RWPE1 (cell line): ENCODE measurements around the gene MAN1A2.

Experiments
- CTCF ChIA-PET: fragments of 350-600 bp; sonication (Branson Sonifier 250); formaldehyde crosslinking; extraction: SDS; loops from one replicate; lab custom pipeline; 2021; lab: Yijun Ruan, JAX
- POLR2A ChIA-PET: fragments of 400-600 bp; formaldehyde crosslinking; extraction: SDS; loops from one replicate; lab custom pipeline; 2020; ENCODE audit warnings: antibody characterized with exemption; ENCODE audit not compliant: low non-redundant PET; lab: Yijun Ruan, JAX
- DNase-seq: peaks from one replicate; pipeline ENCODE4 v3.0.0; 2012; ENCODE audit warnings: low spot score
- H3K27ac ChIP-seq: fragments of 450-650 bp; 2 replicates; pipeline ENCODE4 v1.5.1; 2017
- TF ChIP-seq, protein P1 (sequence below): fragments of 450-650 bp; conservative IDR thresholded peaks from 2 replicates; pipeline ENCODE4 v1.5.1; 2017; ENCODE audit warnings: low read depth, mild to moderate bottlenecking

The MAN1A2 gene

GRCh38 chr1:117561551-117561950, 194.3 kb downstream of the MAN1A2 start:
- ChIA-PET CTCF (interaction anchor here (0.6 kb wide), 1 partner anchor 486 kb away, joined by 3 read pairs; no protein-coding TSS in a partner anchor), POLR2A (no interaction called here)
- TF ChIP-seq, protein P1, sequence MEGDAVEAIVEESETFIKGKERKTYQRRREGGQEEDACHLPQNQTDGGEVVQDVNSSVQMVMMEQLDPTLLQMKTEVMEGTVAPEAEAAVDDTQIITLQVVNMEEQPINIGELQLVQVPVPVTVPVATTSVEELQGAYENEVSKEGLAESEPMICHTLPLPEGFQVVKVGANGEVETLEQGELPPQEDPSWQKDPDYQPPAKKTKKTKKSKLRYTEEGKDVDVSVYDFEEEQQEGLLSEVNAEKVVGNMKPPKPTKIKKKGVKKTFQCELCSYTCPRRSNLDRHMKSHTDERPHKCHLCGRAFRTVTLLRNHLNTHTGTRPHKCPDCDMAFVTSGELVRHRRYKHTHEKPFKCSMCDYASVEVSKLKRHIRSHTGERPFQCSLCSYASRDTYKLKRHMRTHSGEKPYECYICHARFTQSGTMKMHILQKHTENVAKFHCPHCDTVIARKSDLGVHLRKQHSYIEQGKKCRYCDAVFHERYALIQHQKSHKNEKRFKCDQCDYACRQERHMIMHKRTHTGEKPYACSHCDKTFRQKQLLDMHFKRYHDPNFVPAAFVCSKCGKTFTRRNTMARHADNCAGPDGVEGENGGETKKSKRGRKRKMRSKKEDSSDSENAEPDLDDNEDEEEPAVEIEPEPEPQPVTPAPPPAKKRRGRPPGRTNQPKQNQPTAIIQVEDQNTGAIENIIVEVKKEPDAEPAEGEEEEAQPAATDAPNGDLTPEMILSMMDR = no peak
- H3K27ac ChIP-seq = no peak overlapping the region
- no peak for DNase-seq

GRCh38 chr1:117562581-117563491, 195.6 kb downstream of the MAN1A2 start:
- TF ChIP-seq, protein P1 = no peak
- DNase-seq = no peak
- POLR2A ChIA-PET = no interaction called here
- H3K27ac ChIP-seq = no peak overlapping the region
- CTCF ChIA-PET = interaction anchor here (1.0 kb wide), 1 partner anchor 19 kb away, joined by 3 read pairs; no protein-coding TSS in a partner anchor

GRCh38 chr1:117563492-117563875, 196.2 kb downstream of the MAN1A2 start:
- TF ChIP-seq, protein P1 = no peak
- H3K27ac ChIP-seq = no peak overlapping the region
- ChIA-PET POLR2A (no interaction called here), CTCF (no interaction called here)
- no peak for DNase-seq

- DNase-seq = no peak
- H3K27ac ChIP-seq = no peak overlapping the region
- TF ChIP-seq, protein P1 = no peak
- ChIA-PET CTCF (no interaction called here), POLR2A (no interaction called here)
Observed at GRCh38 chr1:117564227-117565075, 197.2 kb downstream of the MAN1A2 start.

GRCh38 chr1:117565076-117565556, 197.9 kb downstream of the MAN1A2 start:
- H3K27ac ChIP-seq = no peak overlapping the region
- CTCF ChIA-PET = interaction anchor here (0.6 kb wide), 1 partner anchor 189 kb away, joined by 3 read pairs; no protein-coding TSS in a partner anchor
- no peak for DNase-seq
- POLR2A ChIA-PET = no interaction called here
- TF ChIP-seq, protein P1 = no peak
